Ovary (tissue), 3 donors: ENCODE results near the gene PSME1.

Source experiments
- CTCF ChIP-seq, 3 donors: fragments of 450-650 bp in 2 of 3; fragments of 200-600 bp in 1 of 3; IDR thresholded peaks; one replicate each; pipeline versions ENCODE4 v1.5.1 to v1.8.0; 2016 to 2022; ENCODE audit warnings: antibody characterized with exemption in 3 of 3, mild to moderate bottlenecking in 1 of 3
- EP300 ChIP-seq: sonication (generic); formaldehyde crosslinking; IDR thresholded peaks from one replicate; pipeline ENCODE4 v1.6.1; 2017; ENCODE audit warnings: antibody characterized with exemption
- POLR2A ChIP-seq: fragments of 450-650 bp; IDR thresholded peaks from one replicate; pipeline ENCODE4 v1.6.1; 2017; ENCODE audit warnings: antibody characterized with exemption, mild to moderate bottlenecking, moderate library complexity
- donor health status: DM: no; HTN: no; CAD: no.

GRCh38 chr14:24150567-24150966, 14.6 kb downstream of the PSME1 start:
- TF ChIP-seq CTCF (IDR thresholded peaks at IDR 0.05) (no peak), POLR2A (no peak), EP300 (no peak)
